Measurements from ENCODE around the gene SLC6A3.

Gene SLC6A3

GRCh38 chr5:1419476-1420210 lies 25.6 kb downstream of the SLC6A3 start:
- no peak overlapping the region for H3K27ac ChIP-seq
- TF ChIP-seq CTCF (conservative IDR thresholded peaks at IDR 0.05), result no peak
- TF ChIP-seq ZFX (IDR thresholded peaks at IDR 0.05), result no peak

- H3K27ac ChIP-seq, result no peak overlapping the region
- TF ChIP-seq CTCF (conservative IDR thresholded peaks at IDR 0.05), result no peak
- no peak for TF ChIP-seq ZFX (IDR thresholded peaks at IDR 0.05)
Measured at GRCh38 chr5:1418921-1419280, 26.3 kb downstream of the SLC6A3 start.

- TF ChIP-seq CTCF (conservative IDR thresholded peaks at IDR 0.05), result no peak
- TF ChIP-seq ZFX (IDR thresholded peaks at IDR 0.05), result no peak
- H3K27ac ChIP-seq, result no peak overlapping the region
Measured at GRCh38 chr5:1418238-1418920, 26.9 kb downstream of the SLC6A3 start.

- no peak overlapping the region for H3K27ac ChIP-seq
- TF ChIP-seq ZFX (IDR thresholded peaks at IDR 0.05), result no peak
- TF ChIP-seq CTCF (conservative IDR thresholded peaks at IDR 0.05), result no peak
Measured at GRCh38 chr5:1417586-1418225, 27.5 kb downstream of the SLC6A3 start.

- H3K27ac ChIP-seq, result no peak overlapping the region
- TF ChIP-seq CTCF (conservative IDR thresholded peaks at IDR 0.05) (no peak), ZFX (IDR thresholded peaks at IDR 0.05) (no peak)
Measured at GRCh38 chr5:1416856-1417469, 28.3 kb downstream of the SLC6A3 start.

GRCh38 chr5:1415626-1416360 lies 29.4 kb downstream of the SLC6A3 start:
- no peak for TF ChIP-seq ZFX (IDR thresholded peaks at IDR 0.05)
- TF ChIP-seq CTCF (conservative IDR thresholded peaks at IDR 0.05), result no peak
- no peak overlapping the region for H3K27ac ChIP-seq

Data from C4-2B (cell line).